Upper lobe of left lung (tissue), 6 donors: ENCODE measurements around the gene RNF2. TPM values are rescaled to one million over a fixed set of nuclear protein-coding genes. Genes with fewer than 3 reads are reported as not detected.

Source experiments
- ATAC-seq, 2 donors: fragments of 200-7000 bp; cut with Tn5 transposase; one replicate each; pipeline ENCODE4 v1.9.1; 2022; ENCODE audit warnings: mild to moderate bottlenecking in 2 of 2, moderate library complexity in 2 of 2; ENCODE audit not compliant: low FRiP score in 2 of 2
- DNase-seq, 2 donors: peaks; one replicate each; pipeline ENCODE4 v3.0.0-alpha.2; 2019 to 2020
- H3K27ac ChIP-seq, 4 donors: fragments of 200-600 bp; sonication (generic); one replicate each; pipeline ENCODE4 v1.5.1; 2016 to 2019
- H3K27me3 ChIP-seq, 4 donors: fragments of 200-600 bp; sonication (generic); one replicate each; pipeline ENCODE4 v1.5.1; 2017 to 2019
- H3K36me3 ChIP-seq, 4 donors: fragments of 200-600 bp; sonication (generic); one replicate each; pipeline ENCODE4 v1.5.1; 2016 to 2019
- H3K4me1 ChIP-seq, 4 donors: fragments of 200-600 bp; sonication (generic); one replicate each; pipeline ENCODE4 v1.5.1; 2018 to 2019
- H3K4me3 ChIP-seq, 4 donors: fragments of 200-600 bp; sonication (generic); one replicate each; pipeline ENCODE4 v1.5.1; 2017 to 2019; ENCODE audit warnings: mild to moderate bottlenecking in 2 of 4, moderate library complexity in 1 of 4
- H3K9me3 ChIP-seq, 4 donors: fragments of 200-600 bp; sonication (generic); one replicate each; pipeline ENCODE4 v1.5.1; 2018 to 2019
- EP300 ChIP-seq, 4 donors: sonication (generic); formaldehyde crosslinking; IDR thresholded peaks; one replicate each; pipeline ENCODE4 v1.5.1; 2017; ENCODE audit warnings: antibody characterized with exemption in 4 of 4, control low read depth in 2 of 4
- POLR2A ChIP-seq, 4 donors: fragments of 450-650 bp; IDR thresholded peaks; one replicate each; pipeline ENCODE4 v1.5.1; 2016 to 2017; ENCODE audit warnings: antibody characterized with exemption in 4 of 4, mild to moderate bottlenecking in 2 of 4
- POLR2AphosphoS5 ChIP-seq, 2 donors: sonication (generic); formaldehyde crosslinking; IDR thresholded peaks; one replicate each; pipeline ENCODE4 v1.5.1; 2017; ENCODE audit warnings: antibody characterized with exemption in 2 of 2
- WGBS, 2 donors: methylation state at CpG; one replicate each; pipeline ENCODE4 v1.1.5; 2017 to 2018; 5-methylcytosine and 5-hydroxymethylcytosine counted together
- total RNA-seq, 6 donors: library from RNA; depleted of rRNA in 4 of 6; stranded (reverse); fragments of >200 nt in 4 of 6; gene quantifications; one replicate each; pipeline versions ENCODE4 v1.1.0 to v1.2.1, GENCODE V29; 2016 to 2021
- TF ChIP-seq, protein P1 (sequence below), 6 experiments: fragments of 450-650 bp in 4 of 6; fragments of 200-600 bp in 2 of 6; sonication (generic) in 2 of 6; IDR thresholded peaks; one replicate each; pipeline ENCODE4 v1.5.1; 2016 to 2019; ENCODE audit warnings: antibody characterized with exemption in 6 of 6
- donor health status: DM: no; HTN: no; CAD: no; lungs with moderate emphysema.
- donor health status: DM: no; HTN: yes; CAD: no; lungs with severe emphysema.

Gene RNF2
- total RNA-seq, 6 donors from 2014 or later: 4.2 to 17.8 (median 12.1) TPM

DNA sequence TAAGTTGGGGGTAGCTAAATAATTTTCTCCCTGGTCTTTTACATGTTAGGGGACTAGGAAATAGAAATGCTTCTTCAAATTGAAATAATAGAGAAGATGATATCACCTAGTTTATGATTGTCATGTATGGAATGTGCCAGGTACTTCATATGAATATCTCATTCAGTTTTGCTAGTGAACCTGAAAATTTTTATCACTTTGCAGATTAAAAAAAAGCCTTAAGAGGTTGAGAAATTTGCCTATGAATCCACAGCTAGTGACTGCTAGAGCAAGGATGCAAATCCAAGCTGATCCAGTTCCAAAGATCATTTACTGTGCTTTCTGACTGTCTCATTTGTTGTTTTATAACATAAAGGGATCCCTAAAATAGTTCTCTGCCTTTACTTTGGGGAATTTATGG lies 24.7 kb downstream of the RNF2 start:
- H3K27me3 ChIP-seq: no peaks in the 10 kb centered on the region

DNA sequence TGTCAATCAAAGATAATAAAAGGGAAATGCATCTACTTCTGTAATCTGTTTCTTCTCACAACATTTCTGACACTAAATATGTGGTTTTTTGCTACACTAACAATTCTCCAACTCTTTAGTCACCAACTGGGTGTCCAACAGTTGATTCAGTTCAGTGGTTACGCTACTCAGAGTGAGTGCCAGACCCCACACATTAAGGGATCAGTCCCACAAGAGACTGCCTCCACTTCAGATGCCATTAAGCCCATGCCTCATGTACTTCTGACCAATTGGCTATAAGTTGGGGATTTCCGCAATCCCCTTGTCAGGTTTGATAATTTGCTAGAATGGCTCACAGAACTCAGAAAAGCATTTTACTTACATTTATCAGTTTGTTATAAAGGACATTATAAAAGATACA lies 28.4 kb downstream of the RNF2 start:
- WGBS, 2 donors: 98 to 100% methylated on average over 2 of the region's 2 CpGs

More for the DNA sequence above, 24.7 kb downstream of the RNF2 start:
- H3K4me1 ChIP-seq: no peaks in the 10 kb centered on the region
- no peaks in the 10 kb centered on the region for H3K36me3 ChIP-seq
- ATAC-seq (no peak), DNase-seq (no peak)
- TF ChIP-seq POLR2A (IDR thresholded peaks at IDR 0.05) (no peak), POLR2AphosphoS5 (IDR thresholded peaks at IDR 0.05) (no peak), EP300 (IDR thresholded peaks at IDR 0.05) (no peak)
- TF ChIP-seq, protein P1, sequence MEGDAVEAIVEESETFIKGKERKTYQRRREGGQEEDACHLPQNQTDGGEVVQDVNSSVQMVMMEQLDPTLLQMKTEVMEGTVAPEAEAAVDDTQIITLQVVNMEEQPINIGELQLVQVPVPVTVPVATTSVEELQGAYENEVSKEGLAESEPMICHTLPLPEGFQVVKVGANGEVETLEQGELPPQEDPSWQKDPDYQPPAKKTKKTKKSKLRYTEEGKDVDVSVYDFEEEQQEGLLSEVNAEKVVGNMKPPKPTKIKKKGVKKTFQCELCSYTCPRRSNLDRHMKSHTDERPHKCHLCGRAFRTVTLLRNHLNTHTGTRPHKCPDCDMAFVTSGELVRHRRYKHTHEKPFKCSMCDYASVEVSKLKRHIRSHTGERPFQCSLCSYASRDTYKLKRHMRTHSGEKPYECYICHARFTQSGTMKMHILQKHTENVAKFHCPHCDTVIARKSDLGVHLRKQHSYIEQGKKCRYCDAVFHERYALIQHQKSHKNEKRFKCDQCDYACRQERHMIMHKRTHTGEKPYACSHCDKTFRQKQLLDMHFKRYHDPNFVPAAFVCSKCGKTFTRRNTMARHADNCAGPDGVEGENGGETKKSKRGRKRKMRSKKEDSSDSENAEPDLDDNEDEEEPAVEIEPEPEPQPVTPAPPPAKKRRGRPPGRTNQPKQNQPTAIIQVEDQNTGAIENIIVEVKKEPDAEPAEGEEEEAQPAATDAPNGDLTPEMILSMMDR (IDR thresholded peaks at IDR 0.05): no peak
- no peak overlapping the region for H3K27ac ChIP-seq
- H3K9me3 ChIP-seq: no peaks in the 10 kb centered on the region
- no peak overlapping the region for H3K4me3 ChIP-seq

DNA sequence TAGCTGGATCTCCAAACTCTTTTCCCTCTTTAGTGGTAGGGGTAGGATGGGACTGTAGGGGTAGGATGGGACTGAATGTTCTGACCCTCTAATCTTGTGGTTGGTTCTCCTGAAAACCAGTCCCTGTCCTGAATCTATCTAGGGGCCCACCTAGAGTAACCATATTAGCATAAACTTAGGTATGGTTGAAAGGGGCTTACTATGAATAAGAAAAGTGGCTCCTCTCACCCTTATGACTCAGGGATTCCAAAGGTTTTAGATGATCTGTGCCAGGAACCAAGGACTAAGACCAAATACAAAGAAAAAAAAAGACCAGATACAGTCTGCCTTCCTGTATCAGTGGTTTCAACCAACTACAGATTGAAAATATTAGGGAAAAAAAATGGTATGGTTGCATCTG lies 28.9 kb downstream of the RNF2 start:
- ATAC-seq (no peak), DNase-seq (no peak)
- no peaks in the 10 kb centered on the region for H3K36me3 ChIP-seq
- no peaks in the 10 kb centered on the region for H3K9me3 ChIP-seq
- TF ChIP-seq, protein P1 (IDR thresholded peaks at IDR 0.05): no peak
- no peak for TF ChIP-seq POLR2AphosphoS5 (IDR thresholded peaks at IDR 0.05)
- TF ChIP-seq POLR2A (IDR thresholded peaks at IDR 0.05): no peak
- no peak for TF ChIP-seq EP300 (IDR thresholded peaks at IDR 0.05)
- H3K4me1 ChIP-seq: no peaks in the 10 kb centered on the region
- H3K27ac ChIP-seq: no peak overlapping the region
- no peak overlapping the region for H3K4me3 ChIP-seq
- H3K27me3 ChIP-seq: no peaks in the 10 kb centered on the region

More for the DNA sequence above, 28.4 kb downstream of the RNF2 start:
- H3K27me3 ChIP-seq: no peaks in the 10 kb centered on the region
- no peaks in the 10 kb centered on the region for H3K4me1 ChIP-seq
- ATAC-seq (no peak), DNase-seq (no peak)
- no peaks in the 10 kb centered on the region for H3K9me3 ChIP-seq
- H3K27ac ChIP-seq: no peak overlapping the region
- H3K36me3 ChIP-seq: no peaks in the 10 kb centered on the region
- H3K4me3 ChIP-seq: no peak overlapping the region
- TF ChIP-seq EP300 (IDR thresholded peaks at IDR 0.05): no peak
- TF ChIP-seq, protein P1 (IDR thresholded peaks at IDR 0.05): no peak
- no peak for TF ChIP-seq POLR2AphosphoS5 (IDR thresholded peaks at IDR 0.05)
- no peak for TF ChIP-seq POLR2A (IDR thresholded peaks at IDR 0.05)

DNA sequence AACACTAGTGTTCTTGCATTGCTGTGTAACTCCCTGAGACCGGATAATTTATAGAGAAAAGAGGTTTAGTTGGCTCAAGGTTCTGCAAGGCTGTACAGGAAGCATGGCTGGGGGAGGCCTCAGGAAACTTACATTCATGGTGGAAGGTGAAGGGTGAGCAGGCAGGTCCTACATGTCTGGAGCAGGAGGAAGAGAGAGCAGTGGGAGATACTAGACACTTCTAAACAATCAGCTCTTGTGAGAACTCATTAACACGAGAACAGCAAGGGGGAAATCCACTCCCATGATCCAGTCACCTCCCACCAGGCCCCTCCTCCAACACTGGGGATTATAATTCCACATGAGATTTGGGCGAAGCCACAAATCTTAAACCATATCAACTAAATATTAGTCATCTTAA lies 30.1 kb downstream of the RNF2 start:
- H3K9me3 ChIP-seq: no peaks in the 10 kb centered on the region
- H3K4me3 ChIP-seq: no peak overlapping the region
- H3K27me3 ChIP-seq: no peaks in the 10 kb centered on the region
- DNase-seq (no peak), ATAC-seq (no peak)
- no peaks in the 10 kb centered on the region for H3K4me1 ChIP-seq
- no peak overlapping the region for H3K27ac ChIP-seq
- 74 to 90% methylated on average over 3 of the region's 3 CpGs for WGBS, 2 donors
- TF ChIP-seq, protein P1 (IDR thresholded peaks at IDR 0.05): no peak
- TF ChIP-seq POLR2A (IDR thresholded peaks at IDR 0.05) (no peak), POLR2AphosphoS5 (IDR thresholded peaks at IDR 0.05) (no peak), EP300 (IDR thresholded peaks at IDR 0.05) (no peak)
- H3K36me3 ChIP-seq: no peaks in the 10 kb centered on the region

DNA sequence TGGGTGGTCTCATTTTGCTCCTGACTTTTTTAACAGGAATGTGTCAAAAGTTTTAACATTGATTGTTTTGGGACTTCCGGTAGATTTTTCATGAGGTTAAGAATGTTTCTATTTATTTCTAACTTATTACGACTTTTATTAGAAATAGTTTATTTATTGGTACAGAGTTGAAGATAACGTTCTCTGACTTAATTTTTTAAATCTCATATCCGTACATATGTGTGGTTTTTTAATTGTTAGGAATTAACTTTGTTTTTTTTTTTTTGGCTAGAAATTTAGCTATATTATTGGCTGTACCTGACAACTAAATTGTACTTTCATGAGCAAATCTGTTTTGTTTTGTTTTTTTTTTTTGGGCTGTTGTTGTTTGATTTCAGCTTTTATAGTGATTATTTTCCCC lies 32.0 kb downstream of the RNF2 start:
- H3K9me3 ChIP-seq: no peaks in the 10 kb centered on the region
- TF ChIP-seq POLR2A (IDR thresholded peaks at IDR 0.05) (no peak), EP300 (IDR thresholded peaks at IDR 0.05) (no peak), POLR2AphosphoS5 (IDR thresholded peaks at IDR 0.05) (no peak)
- no peak for DNase-seq
- H3K27ac ChIP-seq: no peak overlapping the region
- ATAC-seq: no peak
- WGBS, 2 donors: 86 to 90% methylated on average over 4 of the region's 4 CpGs
- H3K36me3 ChIP-seq: no peaks in the 10 kb centered on the region
- H3K4me1 ChIP-seq: no peaks in the 10 kb centered on the region
- no peaks in the 10 kb centered on the region for H3K27me3 ChIP-seq
- no peak overlapping the region for H3K4me3 ChIP-seq
